ENCODE data around the gene ADAMTS6. TPM values are rescaled to one million over a fixed set of nuclear protein-coding genes. Genes with fewer than 3 reads are reported as not detected.

Gene ADAMTS6, protein sequence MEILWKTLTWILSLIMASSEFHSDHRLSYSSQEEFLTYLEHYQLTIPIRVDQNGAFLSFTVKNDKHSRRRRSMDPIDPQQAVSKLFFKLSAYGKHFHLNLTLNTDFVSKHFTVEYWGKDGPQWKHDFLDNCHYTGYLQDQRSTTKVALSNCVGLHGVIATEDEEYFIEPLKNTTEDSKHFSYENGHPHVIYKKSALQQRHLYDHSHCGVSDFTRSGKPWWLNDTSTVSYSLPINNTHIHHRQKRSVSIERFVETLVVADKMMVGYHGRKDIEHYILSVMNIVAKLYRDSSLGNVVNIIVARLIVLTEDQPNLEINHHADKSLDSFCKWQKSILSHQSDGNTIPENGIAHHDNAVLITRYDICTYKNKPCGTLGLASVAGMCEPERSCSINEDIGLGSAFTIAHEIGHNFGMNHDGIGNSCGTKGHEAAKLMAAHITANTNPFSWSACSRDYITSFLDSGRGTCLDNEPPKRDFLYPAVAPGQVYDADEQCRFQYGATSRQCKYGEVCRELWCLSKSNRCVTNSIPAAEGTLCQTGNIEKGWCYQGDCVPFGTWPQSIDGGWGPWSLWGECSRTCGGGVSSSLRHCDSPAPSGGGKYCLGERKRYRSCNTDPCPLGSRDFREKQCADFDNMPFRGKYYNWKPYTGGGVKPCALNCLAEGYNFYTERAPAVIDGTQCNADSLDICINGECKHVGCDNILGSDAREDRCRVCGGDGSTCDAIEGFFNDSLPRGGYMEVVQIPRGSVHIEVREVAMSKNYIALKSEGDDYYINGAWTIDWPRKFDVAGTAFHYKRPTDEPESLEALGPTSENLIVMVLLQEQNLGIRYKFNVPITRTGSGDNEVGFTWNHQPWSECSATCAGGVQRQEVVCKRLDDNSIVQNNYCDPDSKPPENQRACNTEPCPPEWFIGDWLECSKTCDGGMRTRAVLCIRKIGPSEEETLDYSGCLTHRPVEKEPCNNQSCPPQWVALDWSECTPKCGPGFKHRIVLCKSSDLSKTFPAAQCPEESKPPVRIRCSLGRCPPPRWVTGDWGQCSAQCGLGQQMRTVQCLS (N-terminal part only)
- total RNA-seq: under 1 TPM; 0.12 to 0.77 TPM

DNA sequence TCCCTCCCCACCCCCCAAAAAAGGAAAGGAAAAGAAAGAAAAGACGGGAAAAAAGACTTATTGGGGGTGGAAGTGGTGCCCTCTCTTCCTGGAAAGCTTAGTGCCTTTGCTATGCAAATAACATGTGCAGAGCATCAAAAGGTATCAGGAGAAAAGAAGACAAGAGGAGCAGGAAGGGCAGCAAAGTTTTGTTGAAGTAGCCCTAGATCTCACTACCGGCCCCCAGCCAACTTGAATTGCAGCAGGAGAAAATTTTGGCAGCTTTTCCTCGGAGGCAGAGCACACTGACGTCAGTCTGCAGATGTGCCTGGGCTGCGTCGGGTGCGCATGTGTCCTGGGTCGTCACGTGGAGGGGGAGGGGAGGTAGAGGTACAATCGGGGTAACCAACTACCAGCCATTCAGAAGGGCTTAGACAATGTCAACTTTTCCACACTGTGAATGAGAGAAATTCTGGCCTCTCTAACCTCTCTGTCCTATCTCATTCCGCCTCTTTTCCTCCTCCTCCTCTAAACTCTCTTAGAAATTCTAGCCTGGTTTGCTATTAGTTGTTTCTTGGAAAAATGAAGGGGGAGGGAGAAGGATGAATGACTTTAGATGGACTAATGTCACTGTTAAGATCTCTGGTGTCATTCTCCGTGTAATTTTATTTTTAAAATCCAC is at the start of gene ADAMTS6:
TSS of gene ADAMTS6 (minus strand) at position 286 of the 661 bp plus-strand sequence. CDS start 8,247 bp downstream, outside the sequence.
- peak; percentile 92 for DNase-seq
- H3K4me3 ChIP-seq: peak within 1 kb of the TSS; percentile 49
- peak within 1 kb of the TSS; percentile 39 to 84 for H3K9ac ChIP-seq (ENCODE audit: low read depth in 2 of 2, low read length in 2 of 2)
- H3K9me3 ChIP-seq: no peaks in the 10 kb centered on the region
- peaks cover 3% of the 10 kb centered on the region for H3K4me1 ChIP-seq
- TF ChIP-seq, protein P1, sequence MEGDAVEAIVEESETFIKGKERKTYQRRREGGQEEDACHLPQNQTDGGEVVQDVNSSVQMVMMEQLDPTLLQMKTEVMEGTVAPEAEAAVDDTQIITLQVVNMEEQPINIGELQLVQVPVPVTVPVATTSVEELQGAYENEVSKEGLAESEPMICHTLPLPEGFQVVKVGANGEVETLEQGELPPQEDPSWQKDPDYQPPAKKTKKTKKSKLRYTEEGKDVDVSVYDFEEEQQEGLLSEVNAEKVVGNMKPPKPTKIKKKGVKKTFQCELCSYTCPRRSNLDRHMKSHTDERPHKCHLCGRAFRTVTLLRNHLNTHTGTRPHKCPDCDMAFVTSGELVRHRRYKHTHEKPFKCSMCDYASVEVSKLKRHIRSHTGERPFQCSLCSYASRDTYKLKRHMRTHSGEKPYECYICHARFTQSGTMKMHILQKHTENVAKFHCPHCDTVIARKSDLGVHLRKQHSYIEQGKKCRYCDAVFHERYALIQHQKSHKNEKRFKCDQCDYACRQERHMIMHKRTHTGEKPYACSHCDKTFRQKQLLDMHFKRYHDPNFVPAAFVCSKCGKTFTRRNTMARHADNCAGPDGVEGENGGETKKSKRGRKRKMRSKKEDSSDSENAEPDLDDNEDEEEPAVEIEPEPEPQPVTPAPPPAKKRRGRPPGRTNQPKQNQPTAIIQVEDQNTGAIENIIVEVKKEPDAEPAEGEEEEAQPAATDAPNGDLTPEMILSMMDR (IDR thresholded peaks at IDR 0.05): no peak
- intact Hi-C loops (cut with DNase I): loop anchor here (2.0 to 5.0 kb wide), 3 partner anchors 381 to 669 kb away; no protein-coding TSS in a partner anchor
- H3K36me3 ChIP-seq: no peaks in the 10 kb centered on the region
- peak within 1 kb of the TSS; percentile 73 for H3K27ac ChIP-seq
- no peaks in the 10 kb centered on the region for H3K27me3 ChIP-seq

DNA sequence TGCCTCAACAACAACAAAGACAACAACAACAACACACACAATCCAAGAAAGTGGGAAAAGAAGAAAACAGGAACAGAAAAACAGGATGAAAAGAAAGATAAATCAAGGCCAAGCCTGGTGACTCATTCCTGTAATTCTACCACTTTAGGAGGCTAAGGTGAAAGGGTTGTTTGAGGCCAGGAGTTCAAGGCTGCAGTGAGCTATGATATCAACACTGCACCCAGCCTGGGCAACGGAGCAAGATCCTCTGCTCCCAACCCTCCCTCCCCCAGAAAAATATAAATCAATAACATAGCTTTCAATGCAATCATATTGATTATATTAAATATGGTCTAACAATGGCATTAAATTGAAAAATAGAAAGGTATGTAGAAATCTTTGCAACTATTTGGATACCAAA is 49.2 kb upstream of the ADAMTS6 start:
- Histone ChIP-seq H3K27me3 (no peaks in the 10 kb centered on the region), H3K9ac (ENCODE audit: low read depth in 2 of 2, low read length in 2 of 2) (no peak overlapping the region), H3K27ac (no peak overlapping the region), H3K4me1 (no peaks in the 10 kb centered on the region), H3K36me3 (no peaks in the 10 kb centered on the region), H3K4me3 (no peak overlapping the region), H3K9me3 (no peaks in the 10 kb centered on the region)
- DNase-seq: no peak
- intact Hi-C loops (cut with DNase I): no loop called here
- TF ChIP-seq, protein P1 (IDR thresholded peaks at IDR 0.05): no peak

DNA sequence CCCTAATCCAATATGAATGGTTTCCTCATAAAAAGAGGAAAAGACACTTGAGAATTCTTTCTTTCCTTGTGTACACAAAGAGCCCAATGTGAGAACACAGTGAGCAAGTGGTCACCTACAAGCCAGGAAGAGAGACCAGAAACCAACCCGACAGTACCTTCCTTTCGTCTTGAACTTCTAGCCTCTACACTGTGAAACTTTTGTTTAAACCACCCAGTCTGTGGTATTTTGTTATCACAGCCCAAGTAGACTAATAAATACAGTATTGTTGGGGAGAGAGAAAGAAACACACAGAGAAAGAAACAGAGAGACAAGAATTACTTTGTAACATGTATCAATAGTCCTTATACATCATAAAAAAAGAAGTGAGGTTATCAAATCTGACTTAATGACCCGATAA is 44.0 kb upstream of the ADAMTS6 start:
- Histone ChIP-seq H3K9me3 (no peaks in the 10 kb centered on the region), H3K27me3 (no peaks in the 10 kb centered on the region), H3K4me1 (no peaks in the 10 kb centered on the region), H3K9ac (ENCODE audit: low read depth in 2 of 2, low read length in 2 of 2) (no peak overlapping the region), H3K27ac (no peak overlapping the region), H3K4me3 (no peak overlapping the region), H3K36me3 (no peaks in the 10 kb centered on the region)
- TF ChIP-seq, protein P1 (IDR thresholded peaks at IDR 0.05): no peak
- intact Hi-C loops (cut with DNase I): no loop called here
- no peak for DNase-seq

DNA sequence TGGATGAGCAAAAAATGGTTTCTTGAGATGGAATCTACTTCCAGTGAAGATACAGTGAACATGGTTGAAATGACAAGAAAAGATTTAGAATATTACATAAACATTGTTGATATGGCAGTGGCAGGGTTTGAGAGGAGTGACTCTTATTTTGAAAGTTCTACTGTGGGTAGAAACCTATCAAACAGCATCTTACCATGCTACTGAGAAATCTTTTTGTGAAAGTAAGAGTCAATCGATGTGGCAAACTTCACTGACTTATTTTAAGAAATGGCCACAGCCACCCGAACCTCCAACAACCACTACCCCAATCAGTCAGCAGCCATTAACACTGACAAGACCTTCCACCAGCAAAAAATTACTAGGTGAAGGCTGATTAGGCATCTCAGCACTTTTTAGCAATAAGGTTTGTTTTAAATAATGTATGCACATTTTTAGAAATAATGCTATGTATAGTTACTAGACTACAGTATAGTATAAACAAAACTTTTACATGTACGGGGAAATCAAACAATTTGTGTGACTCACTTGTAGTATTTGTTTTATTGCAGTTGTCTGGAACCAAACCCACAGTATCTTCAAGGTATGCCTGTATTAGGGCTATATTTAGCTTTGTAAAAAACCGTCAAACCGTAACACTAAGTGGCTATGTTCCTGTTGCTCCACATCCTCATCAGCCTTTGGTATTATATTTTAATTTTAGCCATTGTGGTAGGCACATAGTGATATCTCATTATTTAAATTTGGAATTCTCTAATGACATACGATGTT is 30.6 kb upstream of the ADAMTS6 start:
- Histone ChIP-seq H3K27ac (no peak overlapping the region), H3K36me3 (no peaks in the 10 kb centered on the region), H3K4me3 (no peak overlapping the region), H3K4me1 (no peaks in the 10 kb centered on the region), H3K9ac (ENCODE audit: low read depth in 2 of 2, low read length in 2 of 2) (no peak overlapping the region), H3K27me3 (no peaks in the 10 kb centered on the region), H3K9me3 (no peaks in the 10 kb centered on the region)
- intact Hi-C loops (cut with DNase I): no loop called here
- no peak for DNase-seq
- TF ChIP-seq, protein P1 (IDR thresholded peaks at IDR 0.05): no peak
